Testis (tissue), 3 donors: ENCODE data around the gene ZPBP2. TPM values are rescaled to one million over a fixed set of nuclear protein-coding genes. Genes with fewer than 3 reads are reported as not detected.

Source experiments
- DNase-seq: peaks from one replicate; pipeline ENCODE4 v3.0.0-alpha.2; 2019
- H3K27ac ChIP-seq, 2 donors: fragments of 200-600 bp; sonication (generic); one replicate each; pipeline ENCODE4 v1.5.1; 2019
- H3K27me3 ChIP-seq: fragments of 200-600 bp; sonication (generic); one replicate; pipeline ENCODE4 v1.5.1; 2019
- H3K36me3 ChIP-seq: fragments of 200-600 bp; sonication (generic); one replicate; pipeline ENCODE4 v1.5.1; 2017; ENCODE audit warnings: low read depth; ENCODE audit errors: missing control alignments
- H3K4me1 ChIP-seq: fragments of 200-600 bp; sonication (generic); one replicate; pipeline ENCODE4 v1.5.1; 2019
- H3K4me3 ChIP-seq, 2 donors: fragments of 200-600 bp; sonication (generic); one replicate each; pipeline ENCODE4 v1.5.1; 2017 to 2019
- H3K9me3 ChIP-seq: fragments of 200-600 bp; sonication (generic); one replicate; pipeline ENCODE4 v1.5.1; 2017
- CTCF ChIP-seq, 3 experiments: fragments of 450-650 bp in 2 of 3; fragments of 200-600 bp in 1 of 3; sonication (generic) in 1 of 3; IDR thresholded peaks; one replicate each; pipeline ENCODE4 v1.5.1; 2016 to 2019; ENCODE audit warnings: antibody characterized with exemption in 3 of 3, mild to moderate bottlenecking in 2 of 3, moderate library complexity in 1 of 3
- POLR2A ChIP-seq: fragments of 450-650 bp; IDR thresholded peaks from one replicate; pipeline ENCODE4 v1.6.1; 2017; ENCODE audit warnings: antibody characterized with exemption, mild to moderate bottlenecking, moderate library complexity
- WGBS, 2 donors: methylation state at CpG; one replicate each; pipeline ENCODE4 v1.1.5; 2018; 5-methylcytosine and 5-hydroxymethylcytosine counted together
- intact Hi-C: fragments of 100-400 bp; cut with DNase I; formaldehyde crosslinking; loops from one replicate; pipeline ENCODE4 v1.15.1; 2023; ENCODE audit warnings: low total_unique reads
- polyA plus RNA-seq: library from polyadenylated mRNA; stranded (reverse); fragments of 350-450 nt; fragmentation: Illumina TruSeq; extraction: RNeasy Lipid Tissue Mini Kit (QIAGEN cat#74804); gene quantifications from one replicate; pipeline ENCODE4 v1.2.3, GENCODE V29; 2014; ENCODE audit warnings: low read depth, low replicate concordance; ENCODE audit not compliant: insufficient read depth
- total RNA-seq, 2 donors: library from RNA; depleted of rRNA; stranded (reverse); fragments of >200 nt; gene quantifications; one replicate each; pipeline ENCODE4 v1.2.3, GENCODE V29; 2016

Gene ZPBP2
- total and polyA plus RNA-seq, 3 donors from 2014 or later, result 45.1 to 224 (median 63.1) TPM

DNA sequence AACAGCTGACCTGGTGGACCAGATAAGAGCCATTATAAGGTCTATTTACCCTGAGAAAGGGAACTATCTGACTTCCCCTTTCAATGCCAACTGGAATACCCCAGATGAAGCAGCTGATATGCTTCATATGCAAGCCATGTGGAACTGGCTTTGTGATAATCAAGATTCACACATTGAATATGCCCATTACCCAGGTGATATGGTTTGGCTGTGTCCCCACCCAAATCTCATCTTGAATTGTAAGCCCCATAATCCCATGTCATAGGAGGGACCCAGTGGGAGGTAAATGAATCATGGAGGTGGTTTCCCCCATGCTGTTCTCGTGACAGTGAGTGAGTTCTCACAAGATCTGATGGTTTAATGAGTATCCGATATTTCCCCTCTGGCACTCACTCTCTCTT, 46.0 kb upstream of the ZPBP2 start:
- no peaks in the 10 kb centered on the region for H3K9me3 ChIP-seq
- WGBS, 2 donors, result 91 to 100% methylated on average over 2 of the region's 2 CpGs
- intact Hi-C loops, result no loop called here
- no peaks in the 10 kb centered on the region for H3K27me3 ChIP-seq
- H3K36me3 ChIP-seq, result no peaks in the 10 kb centered on the region
- no peak overlapping the region for H3K4me3 ChIP-seq
- no peak for TF ChIP-seq POLR2A
- TF ChIP-seq CTCF (IDR thresholded peaks at IDR 0.05), result no peak
- H3K4me1 ChIP-seq, result no peaks in the 10 kb centered on the region
- H3K27ac ChIP-seq, result no peak overlapping the region
- DNase-seq, result no peak

- DNase-seq, result no peak
- TF ChIP-seq POLR2A (no peak), CTCF (IDR thresholded peaks at IDR 0.05) (no peak)
- no peaks in the 10 kb centered on the region for H3K36me3 ChIP-seq
- no peaks in the 10 kb centered on the region for H3K9me3 ChIP-seq
- H3K4me3 ChIP-seq, result no peak overlapping the region
- no peak overlapping the region for H3K27ac ChIP-seq
- intact Hi-C loops, result no loop called here
- H3K4me1 ChIP-seq, result no peaks in the 10 kb centered on the region
- H3K27me3 ChIP-seq, result no peaks in the 10 kb centered on the region
- WGBS, 2 donors, result 90 to 92% methylated on average over 4 to 5 of the region's 5 CpGs
These were observed 44.5 kb upstream of the ZPBP2 start for GRCh38 chr17:39823407-39824054.

- no peaks in the 10 kb centered on the region for H3K27me3 ChIP-seq
- intact Hi-C loops, result no loop called here
- H3K4me3 ChIP-seq, result no peak overlapping the region
- H3K9me3 ChIP-seq, result no peaks in the 10 kb centered on the region
- 89 to 92% methylated on average over 2 of the region's 2 CpGs for WGBS, 2 donors
- no peak for DNase-seq
- no peak overlapping the region for H3K27ac ChIP-seq
- H3K4me1 ChIP-seq, result no peaks in the 10 kb centered on the region
- no peaks in the 10 kb centered on the region for H3K36me3 ChIP-seq
- TF ChIP-seq POLR2A (no peak), CTCF (IDR thresholded peaks at IDR 0.05) (no peak)
These were observed 41.7 kb upstream of the ZPBP2 start for GRCh38 chr17:39826334-39826733.

- Histone ChIP-seq H3K27ac (no peak overlapping the region), H3K27me3 (no peaks in the 10 kb centered on the region), H3K36me3 (no peaks in the 10 kb centered on the region), H3K4me1 (no peaks in the 10 kb centered on the region), H3K9me3 (no peaks in the 10 kb centered on the region), H3K4me3 (no peak overlapping the region)
- DNase-seq, result no peak
- TF ChIP-seq CTCF (IDR thresholded peaks at IDR 0.05) (no peak), POLR2A (no peak)
- intact Hi-C loops, result no loop called here
- WGBS, 2 donors, result 82 to 83% methylated on average over 4 of the region's 4 CpGs
These were observed 39.6 kb upstream of the ZPBP2 start for GRCh38 chr17:39828443-39828842.

DNA sequence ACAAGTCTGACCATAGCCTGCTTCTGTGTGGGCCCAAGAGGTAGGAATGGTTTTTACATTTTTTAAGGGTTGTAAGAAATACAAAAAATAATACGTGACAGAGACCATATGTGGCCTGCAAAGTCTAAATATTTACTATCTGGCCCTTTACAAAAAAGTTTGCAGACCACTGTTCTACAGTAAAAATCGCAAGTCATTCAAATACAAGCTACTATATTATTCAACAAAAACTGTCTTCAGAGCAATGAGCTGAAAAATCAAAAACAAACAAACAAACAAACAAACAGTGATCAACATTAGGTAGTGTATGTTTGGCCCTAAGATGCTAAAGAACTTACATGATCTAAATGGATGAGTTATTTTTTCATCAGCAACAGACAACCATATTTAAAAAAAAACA, 36.4 kb upstream of the ZPBP2 start:
- TF ChIP-seq CTCF (IDR thresholded peaks at IDR 0.05), result no peak
- no peak for TF ChIP-seq POLR2A
- DNase-seq, result no peak
- intact Hi-C loops, result no loop called here
- Histone ChIP-seq H3K9me3 (no peaks in the 10 kb centered on the region), H3K4me3 (no peak overlapping the region), H3K36me3 (no peaks in the 10 kb centered on the region), H3K27ac (no peak overlapping the region), H3K4me1 (no peaks in the 10 kb centered on the region), H3K27me3 (no peaks in the 10 kb centered on the region)
- 81 to 93% methylated on average over 2 of the region's 2 CpGs for WGBS, 2 donors
